ENCODE results near the gene CIB4. TPM values are rescaled to one million over a fixed set of nuclear protein-coding genes. Genes with fewer than 3 reads are reported as not detected.

Gene CIB4
- total and polyA plus RNA-seq, 7 donors = not detected

GRCh38 chr2:26678035-26678434, 36.9 kb upstream of the CIB4 start:
- Histone ChIP-seq H3K4me1 (no peaks in the 10 kb centered on the region), H3K9me3 (no peaks in the 10 kb centered on the region), H3K4me3 (no peak overlapping the region), H3K36me3 (ENCODE audit: insufficient read depth in 1 of 2, low read depth in 1 of 2) (no peaks in the 10 kb centered on the region), H3K27me3 (ENCODE audit: insufficient read depth in 3 of 3, low read length in 2 of 3) (peaks cover 0 to 11% (median 0%) of the 10 kb centered on the region in 3 donors), H3K27ac (no peak overlapping the region)
- DNase-seq (no peak), ATAC-seq (no peak)
- 82 to 87% (median 85%) methylated on average over 4 of the region's 4 CpGs for WGBS, 3 donors
- intact Hi-C loops (cut with DNase I) = no loop called here
- no peak for TF ChIP-seq CTCF (IDR thresholded peaks at IDR 0.05)

GRCh38 chr2:26675651-26676255, 34.6 kb upstream of the CIB4 start:
- Histone ChIP-seq H3K27me3 (ENCODE audit: insufficient read depth in 3 of 3, low read length in 2 of 3) (peaks cover 0 to 21% (median 0%) of the 10 kb centered on the region in 3 donors), H3K27ac (no peak overlapping the region), H3K4me1 (no peaks in the 10 kb centered on the region), H3K9me3 (no peaks in the 10 kb centered on the region), H3K36me3 (ENCODE audit: insufficient read depth in 1 of 2, low read depth in 1 of 2) (no peaks in the 10 kb centered on the region), H3K4me3 (no peak overlapping the region)
- ATAC-seq (no peak), DNase-seq (no peak)
- 57 to 78% (median 64%) methylated on average over 6 of the region's 6 CpGs for WGBS, 3 donors
- intact Hi-C loops (cut with DNase I) = no loop called here
- no peak for TF ChIP-seq CTCF (IDR thresholded peaks at IDR 0.05)

GRCh38 chr2:26674771-26675170, 33.6 kb upstream of the CIB4 start:
- no peak for TF ChIP-seq CTCF (IDR thresholded peaks at IDR 0.05)
- Histone ChIP-seq H3K27ac (no peak overlapping the region), H3K9me3 (no peaks in the 10 kb centered on the region), H3K4me1 (no peaks in the 10 kb centered on the region), H3K36me3 (ENCODE audit: insufficient read depth in 1 of 2, low read depth in 1 of 2) (no peaks in the 10 kb centered on the region), H3K4me3 (no peak overlapping the region), H3K27me3 (ENCODE audit: insufficient read depth in 3 of 3, low read length in 2 of 3) (peaks cover 0 to 23% (median 0%) of the 10 kb centered on the region in 3 donors)
- ATAC-seq = no peak
- 68 to 73% (median 69%) methylated on average over 13 of the region's 13 CpGs for WGBS, 3 donors
- DNase-seq = no peak
- intact Hi-C loops (cut with DNase I) = no loop called here

- ATAC-seq (no peak), DNase-seq (no peak)
- 78 to 84% (median 81%) methylated on average over 14 of the region's 14 CpGs for WGBS, 3 donors
Measured at GRCh38 chr2:26674002-26674751, 33.0 kb upstream of the CIB4 start.

More at GRCh38 chr2:26674002-26674751, 33.0 kb upstream of the CIB4 start:
- Histone ChIP-seq H3K27ac (no peak overlapping the region), H3K9me3 (no peaks in the 10 kb centered on the region), H3K36me3 (ENCODE audit: insufficient read depth in 1 of 2, low read depth in 1 of 2) (no peaks in the 10 kb centered on the region), H3K27me3 (ENCODE audit: insufficient read depth in 3 of 3, low read length in 2 of 3) (peaks cover 0 to 26% (median 0%) of the 10 kb centered on the region in 3 donors), H3K4me1 (no peaks in the 10 kb centered on the region), H3K4me3 (no peak overlapping the region)
- intact Hi-C loops (cut with DNase I) = no loop called here
- TF ChIP-seq CTCF (IDR thresholded peaks at IDR 0.05) = no peak

Data from psoas muscle (tissue), 8 donors.